ENCODE data around the gene NAP1L5.

Gene NAP1L5

GRCh38 chr4:88697588-88698329, at the start of gene NAP1L5:
Gene NAP1L5 (minus strand): TSS chr4:88697829. CDS start chr4:88697754, 75 bp downstream.
- peak; percentile 76 for DNase-seq

- no peak for DNase-seq
Measured at GRCh38 chr4:88747351-88747750, 49.7 kb upstream of the NAP1L5 start.

- no peak for DNase-seq
Measured at GRCh38 chr4:88746206-88746605, 48.6 kb upstream of the NAP1L5 start.

- no peak for DNase-seq
Measured at GRCh38 chr4:88745581-88746163, 48.0 kb upstream of the NAP1L5 start.

- no peak for DNase-seq
Measured at GRCh38 chr4:88745175-88745574, 47.5 kb upstream of the NAP1L5 start.

GRCh38 chr4:88744609-88745008, 47.0 kb upstream of the NAP1L5 start:
- DNase-seq = no peak

- DNase-seq = no peak
Measured at GRCh38 chr4:88743696-88744095, 46.1 kb upstream of the NAP1L5 start.

- DNase-seq = no peak
Measured at GRCh38 chr4:88742561-88742960, 44.9 kb upstream of the NAP1L5 start.

GRCh38 chr4:88738180-88738579, 40.6 kb upstream of the NAP1L5 start:
- no peak for DNase-seq

GRCh38 chr4:88737307-88737941, 39.8 kb upstream of the NAP1L5 start:
- no peak for DNase-seq

GRCh38 chr4:88736264-88736663, 38.6 kb upstream of the NAP1L5 start:
- no peak for DNase-seq

- no peak for DNase-seq
Measured at GRCh38 chr4:88735564-88735963, 37.9 kb upstream of the NAP1L5 start.

- DNase-seq = no peak
Measured at GRCh38 chr4:88734403-88734949, 36.8 kb upstream of the NAP1L5 start.

GRCh38 chr4:88732714-88733368, 35.2 kb upstream of the NAP1L5 start:
- no peak for DNase-seq

- DNase-seq = no peak
Measured at GRCh38 chr4:88731381-88731780, 33.8 kb upstream of the NAP1L5 start.

GRCh38 chr4:88730811-88731210, 33.2 kb upstream of the NAP1L5 start:
- no peak for DNase-seq

- no peak for DNase-seq
Measured at GRCh38 chr4:88729146-88729760, 31.6 kb upstream of the NAP1L5 start.

- DNase-seq = no peak
Measured at GRCh38 chr4:88728146-88728545, 30.5 kb upstream of the NAP1L5 start.

- no peak for DNase-seq
Measured at GRCh38 chr4:88725986-88726385, 28.4 kb upstream of the NAP1L5 start.

- DNase-seq = no peak
Measured at GRCh38 chr4:88725143-88725542, 27.5 kb upstream of the NAP1L5 start.

- no peak for DNase-seq
Measured at GRCh38 chr4:88724406-88724805, 26.8 kb upstream of the NAP1L5 start.

- no peak for DNase-seq
Measured at GRCh38 chr4:88722828-88723227, 25.2 kb upstream of the NAP1L5 start.

- no peak for DNase-seq
Measured at GRCh38 chr4:88722276-88722780, 24.7 kb upstream of the NAP1L5 start.

All from right forelimb (tissue), 1 donor.